GM23338 (cell line): ENCODE measurements around the gene WDR17. TPM values are rescaled to one million over a fixed set of nuclear protein-coding genes. Genes with fewer than 3 reads are reported as not detected.

ENCODE experiments used
- ATAC-seq: fragments of 200-7000 bp; cut with Tn5 transposase; 3 replicates; pipeline ENCODE4 v1.9.1; 2020
- DNase-seq: peaks from one replicate; pipeline ENCODE4 v3.0.0-alpha.2; 2015; ENCODE audit warnings: low spot score
- H2AFZ ChIP-seq: fragments of 200-600 bp; sonication (generic); 2 replicates; pipeline ENCODE4 v1.8.0; 2016; ENCODE audit warnings: antibody characterized with exemption, mild to moderate bottlenecking, moderate library complexity
- H3F3A ChIP-seq: fragments of 200-600 bp; sonication (generic); replicated peaks from 2 replicates; pipeline ENCODE4 v1.8.0; 2017; ENCODE audit warnings: antibody characterized with exemption, mixed run types, low read depth
- H3K27ac ChIP-seq: fragments of 200-600 bp; sonication (generic); 2 replicates; pipeline ENCODE4 v1.6.1; 2016; ENCODE audit warnings: low read depth
- H3K27me3 ChIP-seq: fragments of 200-600 bp; sonication (generic); 2 replicates; pipeline ENCODE4 v1.8.0; 2016; ENCODE audit warnings: mild to moderate bottlenecking, mixed run types, moderate library complexity; ENCODE audit not compliant: insufficient read depth
- H3K36me3 ChIP-seq: fragments of 200-600 bp; sonication (generic); 2 replicates; pipeline ENCODE4 v1.8.0; 2016; ENCODE audit warnings: mild to moderate bottlenecking; ENCODE audit not compliant: insufficient read depth
- H3K4me1 ChIP-seq: fragments of 200-600 bp; sonication (generic); 2 replicates; pipeline ENCODE4 v1.8.0; 2016; ENCODE audit warnings: mild to moderate bottlenecking, moderate library complexity; ENCODE audit not compliant: insufficient read depth
- H3K4me2 ChIP-seq: fragments of 200-600 bp; sonication (generic); 2 replicates; pipeline ENCODE4 v1.7.1; 2017; ENCODE audit warnings: mixed run types
- H3K4me3 ChIP-seq: fragments of 200-600 bp; sonication (generic); 2 replicates; pipeline ENCODE4 v1.6.1; 2016; ENCODE audit warnings: mixed run types
- H3K79me2 ChIP-seq: fragments of 200-600 bp; sonication (generic); replicated peaks from 2 replicates; pipeline ENCODE4 v1.8.0; 2017; ENCODE audit warnings: mild to moderate bottlenecking; ENCODE audit not compliant: insufficient read depth
- H3K9me2 ChIP-seq: fragments of 200-600 bp; sonication (generic); 2 replicates; pipeline ENCODE4 v1.8.0; 2017; ENCODE audit not compliant: insufficient read depth
- H4K20me1 ChIP-seq: fragments of 200-600 bp; sonication (generic); replicated peaks from 2 replicates; pipeline ENCODE4 v1.8.0; 2017; ENCODE audit warnings: mild to moderate bottlenecking; ENCODE audit not compliant: insufficient read depth
- H3K27ac Mint-ChIP-seq: 2 replicates; pipeline ENCODE4 v1.8.0; 2020; ENCODE audit warnings: inconsistent platforms, mild to moderate bottlenecking, moderate library complexity, mixed read lengths
- H3K27me3 Mint-ChIP-seq: 3 replicates; pipeline ENCODE4 v1.8.0; 2022; ENCODE audit warnings: low read depth, mild to moderate bottlenecking, moderate library complexity, mixed read lengths, inconsistent platforms; ENCODE audit not compliant: insufficient read depth, poor library complexity
- H3K36me3 Mint-ChIP-seq: 3 replicates; pipeline ENCODE4 v1.8.0; 2021; ENCODE audit warnings: low read depth, mild to moderate bottlenecking, inconsistent platforms, moderate library complexity, mixed read lengths
- H3K4me1 Mint-ChIP-seq: 3 replicates; pipeline ENCODE4 v1.8.0; 2020; ENCODE audit warnings: mild to moderate bottlenecking, inconsistent platforms, mixed read lengths
- H3K4me3 Mint-ChIP-seq: 3 replicates; pipeline ENCODE4 v1.8.0; 2021; ENCODE audit warnings: moderate library complexity, mild to moderate bottlenecking, inconsistent platforms, mixed read lengths
- H3K9me3 Mint-ChIP-seq: 3 replicates; pipeline ENCODE4 v1.8.0; 2020; ENCODE audit warnings: moderate library complexity, mild to moderate bottlenecking, inconsistent platforms, mixed read lengths
- CREB1 ChIP-seq: fragments of 250-450 bp; sonication (Bioruptor Pico); IDR thresholded peaks from 2 replicates; pipeline ENCODE4 v1.5.0; 2020; ENCODE audit warnings: low read depth, mild to moderate bottlenecking, moderate library complexity
- EZH2phosphoT487 ChIP-seq: fragments of 200-600 bp; sonication (generic); IDR thresholded peaks from one replicate; pipeline ENCODE4 v1.8.1; 2018; ENCODE audit warnings: antibody characterized with exemption; ENCODE audit not compliant: unreplicated experiment
- JUNB ChIP-seq: IDR thresholded peaks from one replicate; pipeline ENCODE4 v1.6.1; 2016; ENCODE audit warnings: antibody characterized with exemption; ENCODE audit not compliant: unreplicated experiment
- STAT1 ChIP-seq: IDR thresholded peaks from one replicate; pipeline ENCODE4 v1.6.1; 2016; ENCODE audit warnings: antibody characterized with exemption; ENCODE audit not compliant: unreplicated experiment
- ZNF114 ChIP-seq: fragments of 250-450 bp; sonication (Bioruptor Pico); IDR thresholded peaks from 2 replicates; pipeline ENCODE4 v1.5.0; 2020; ENCODE audit warnings: mild to moderate bottlenecking, moderate library complexity
- polyA plus RNA-seq: library from polyadenylated mRNA; unstranded; fragments of >200 nt; fragmentation: Nextera tagmentation; extraction: Ambion mirVana; gene quantifications from 2 replicates; pipeline ENCODE4 v1.2.1, GENCODE V29; 2016
- total RNA-seq: library from RNA; depleted of rRNA; stranded (reverse); fragments of >200 nt; shearing (Covaris generic); gene quantifications from 2 replicates; pipeline ENCODE4 v1.2.3, GENCODE V29; 2014
- TF ChIP-seq, protein P1 (sequence below): fragments of 250-450 bp; sonication (Bioruptor Pico); IDR thresholded peaks from 2 replicates; pipeline ENCODE4 v1.5.0; 2020; ENCODE audit warnings: mild to moderate bottlenecking, moderate library complexity
- TF ChIP-seq, protein P2 (sequence below): IDR thresholded peaks from 2 replicates; pipeline ENCODE4 v1.6.1; 2016; ENCODE audit warnings: antibody characterized with exemption

Gene WDR17
- total and polyA plus RNA-seq, 2 experiments from 2014 or later, result 1.9 to 4.3 TPM

GRCh38 chr4:176207839-176208238 lies 142.2 kb downstream of the WDR17 start (continued):
- TF ChIP-seq, protein P1, sequence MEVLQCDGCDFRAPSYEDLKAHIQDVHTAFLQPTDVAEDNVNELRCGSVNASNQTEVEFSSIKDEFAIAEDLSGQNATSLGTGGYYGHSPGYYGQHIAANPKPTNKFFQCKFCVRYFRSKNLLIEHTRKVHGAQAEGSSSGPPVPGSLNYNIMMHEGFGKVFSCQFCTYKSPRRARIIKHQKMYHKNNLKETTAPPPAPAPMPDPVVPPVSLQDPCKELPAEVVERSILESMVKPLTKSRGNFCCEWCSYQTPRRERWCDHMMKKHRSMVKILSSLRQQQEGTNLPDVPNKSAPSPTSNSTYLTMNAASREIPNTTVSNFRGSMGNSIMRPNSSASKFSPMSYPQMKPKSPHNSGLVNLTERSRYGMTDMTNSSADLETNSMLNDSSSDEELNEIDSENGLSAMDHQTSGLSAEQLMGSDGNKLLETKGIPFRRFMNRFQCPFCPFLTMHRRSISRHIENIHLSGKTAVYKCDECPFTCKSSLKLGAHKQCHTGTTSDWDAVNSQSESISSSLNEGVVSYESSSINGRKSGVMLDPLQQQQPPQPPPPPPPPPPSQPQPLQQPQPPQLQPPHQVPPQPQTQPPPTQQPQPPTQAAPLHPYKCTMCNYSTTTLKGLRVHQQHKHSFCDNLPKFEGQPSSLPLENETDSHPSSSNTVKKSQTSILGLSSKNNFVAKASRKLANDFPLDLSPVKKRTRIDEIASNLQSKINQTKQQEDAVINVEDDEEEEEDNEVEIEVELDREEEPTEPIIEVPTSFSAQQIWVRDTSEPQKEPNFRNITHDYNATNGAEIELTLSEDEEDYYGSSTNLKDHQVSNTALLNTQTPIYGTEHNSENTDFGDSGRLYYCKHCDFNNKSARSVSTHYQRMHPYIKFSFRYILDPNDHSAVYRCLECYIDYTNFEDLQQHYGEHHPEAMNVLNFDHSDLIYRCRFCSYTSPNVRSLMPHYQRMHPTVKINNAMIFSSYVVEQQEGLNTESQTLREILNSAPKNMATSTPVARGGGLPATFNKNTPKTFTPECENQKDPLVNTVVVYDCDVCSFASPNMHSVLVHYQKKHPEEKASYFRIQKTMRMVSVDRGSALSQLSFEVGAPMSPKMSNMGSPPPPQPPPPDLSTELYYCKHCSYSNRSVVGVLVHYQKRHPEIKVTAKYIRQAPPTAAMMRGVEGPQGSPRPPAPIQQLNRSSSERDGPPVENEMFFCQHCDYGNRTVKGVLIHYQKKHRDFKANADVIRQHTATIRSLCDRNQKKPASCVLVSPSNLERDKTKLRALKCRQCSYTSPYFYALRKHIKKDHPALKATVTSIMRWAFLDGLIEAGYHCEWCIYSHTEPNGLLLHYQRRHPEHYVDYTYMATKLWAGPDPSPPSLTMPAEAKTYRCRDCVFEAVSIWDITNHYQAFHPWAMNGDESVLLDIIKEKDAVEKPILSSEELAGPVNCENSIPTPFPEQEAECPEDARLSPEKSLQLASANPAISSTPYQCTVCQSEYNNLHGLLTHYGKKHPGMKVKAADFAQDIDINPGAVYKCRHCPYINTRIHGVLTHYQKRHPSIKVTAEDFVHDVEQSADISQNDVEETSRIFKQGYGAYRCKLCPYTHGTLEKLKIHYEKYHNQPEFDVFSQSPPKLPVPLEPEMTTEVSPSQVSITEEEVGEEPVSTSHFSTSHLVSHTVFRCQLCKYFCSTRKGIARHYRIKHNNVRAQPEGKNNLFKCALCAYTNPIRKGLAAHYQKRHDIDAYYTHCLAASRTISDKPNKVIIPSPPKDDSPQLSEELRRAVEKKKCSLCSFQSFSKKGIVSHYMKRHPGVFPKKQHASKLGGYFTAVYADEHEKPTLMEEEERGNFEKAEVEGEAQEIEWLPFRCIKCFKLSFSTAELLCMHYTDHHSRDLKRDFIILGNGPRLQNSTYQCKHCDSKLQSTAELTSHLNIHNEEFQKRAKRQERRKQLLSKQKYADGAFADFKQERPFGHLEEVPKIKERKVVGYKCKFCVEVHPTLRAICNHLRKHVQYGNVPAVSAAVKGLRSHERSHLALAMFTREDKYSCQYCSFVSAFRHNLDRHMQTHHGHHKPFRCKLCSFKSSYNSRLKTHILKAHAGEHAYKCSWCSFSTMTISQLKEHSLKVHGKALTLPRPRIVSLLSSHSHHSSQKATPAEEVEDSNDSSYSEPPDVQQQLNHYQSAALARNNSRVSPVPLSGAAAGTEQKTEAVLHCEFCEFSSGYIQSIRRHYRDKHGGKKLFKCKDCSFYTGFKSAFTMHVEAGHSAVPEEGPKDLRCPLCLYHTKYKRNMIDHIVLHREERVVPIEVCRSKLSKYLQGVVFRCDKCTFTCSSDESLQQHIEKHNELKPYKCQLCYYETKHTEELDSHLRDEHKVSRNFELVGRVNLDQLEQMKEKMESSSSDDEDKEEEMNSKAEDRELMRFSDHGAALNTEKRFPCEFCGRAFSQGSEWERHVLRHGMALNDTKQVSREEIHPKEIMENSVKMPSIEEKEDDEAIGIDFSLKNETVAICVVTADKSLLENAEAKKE (CRISPR knock-in tag), result no peak
- TF ChIP-seq STAT1 (no peak), EZH2phosphoT487 (no peak), ZNF114 (CRISPR knock-in tag) (no peak), JUNB (no peak)

DNA sequence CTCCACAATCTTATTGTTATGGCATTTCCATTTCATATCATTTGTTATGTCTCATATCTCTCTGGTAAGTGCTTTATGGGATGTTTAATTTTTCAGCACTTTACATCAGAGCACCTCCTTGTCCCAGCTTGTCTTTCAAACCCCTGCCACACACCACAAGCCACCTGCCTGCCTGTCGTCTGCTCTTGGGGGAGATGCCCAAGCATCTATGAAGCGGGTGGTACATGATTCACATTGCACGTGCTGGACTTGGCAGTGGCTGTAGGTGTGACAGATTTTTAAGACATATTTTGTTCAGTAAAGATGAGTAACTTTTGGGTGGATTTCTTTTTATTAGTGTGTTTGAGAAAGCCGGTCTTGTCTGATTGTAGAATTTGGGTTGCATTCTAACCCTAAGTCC lies 143.9 kb downstream of the WDR17 start:
- H3K27ac Mint-ChIP-seq, result no peak overlapping the region
- Histone ChIP-seq H3K27ac (no peak overlapping the region), H4K20me1 (no peaks in the 10 kb centered on the region), H3K4me3 (no peak overlapping the region), H3K4me1 (no peaks in the 10 kb centered on the region), H2AFZ (no peak overlapping the region), H3F3A (no peaks in the 10 kb centered on the region), H3K79me2 (no peaks in the 10 kb centered on the region), H3K9me2 (no peaks in the 10 kb centered on the region; the same call in 1 of the 2 replicates), H3K4me2 (no peak overlapping the region), H3K36me3 (no peaks in the 10 kb centered on the region), H3K27me3 (no peaks in the 10 kb centered on the region)
- H3K27me3 Mint-ChIP-seq, result peaks cover 4% of the 10 kb centered on the region
- H3K4me1 Mint-ChIP-seq, result peaks cover 13% of the 10 kb centered on the region
- ATAC-seq (no peak), DNase-seq (no peak)
- peaks cover 4% of the 10 kb centered on the region; the same call in 2 of the 3 replicates for H3K9me3 Mint-ChIP-seq
- no peaks in the 10 kb centered on the region for H3K36me3 Mint-ChIP-seq
- H3K4me3 Mint-ChIP-seq, result no peak overlapping the region
- TF ChIP-seq, protein P2, sequence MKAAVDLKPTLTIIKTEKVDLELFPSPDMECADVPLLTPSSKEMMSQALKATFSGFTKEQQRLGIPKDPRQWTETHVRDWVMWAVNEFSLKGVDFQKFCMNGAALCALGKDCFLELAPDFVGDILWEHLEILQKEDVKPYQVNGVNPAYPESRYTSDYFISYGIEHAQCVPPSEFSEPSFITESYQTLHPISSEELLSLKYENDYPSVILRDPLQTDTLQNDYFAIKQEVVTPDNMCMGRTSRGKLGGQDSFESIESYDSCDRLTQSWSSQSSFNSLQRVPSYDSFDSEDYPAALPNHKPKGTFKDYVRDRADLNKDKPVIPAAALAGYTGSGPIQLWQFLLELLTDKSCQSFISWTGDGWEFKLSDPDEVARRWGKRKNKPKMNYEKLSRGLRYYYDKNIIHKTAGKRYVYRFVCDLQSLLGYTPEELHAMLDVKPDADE, result no peak
- no peak for TF ChIP-seq CREB1 (CRISPR knock-in tag)
- TF ChIP-seq JUNB, result no peak
- TF ChIP-seq, protein P1 (CRISPR knock-in tag), result no peak
